Renal cortex interstitium (tissue), 11 donors: Measurements from ENCODE around the gene BIRC3. TPM values are rescaled to one million over a fixed set of nuclear protein-coding genes. Genes with fewer than 3 reads are reported as not detected.
"Not testable (repeated sequence)": the region's sequence is repeated elsewhere in the genome, so short reads cannot be mapped to it uniquely, and the experiment has no call there.

Source experiments
- DNase-seq, 11 donors: peaks; one replicate each; pipeline ENCODE4 v3.0.0-alpha.2; 2013; ENCODE audit warnings: low read depth in 9 of 11, low spot score in 4 of 11; ENCODE audit errors: extremely low read depth in 1 of 11
- polyA plus RNA-seq, 3 donors: library from polyadenylated mRNA; unstranded; fragments of 120-200 nt; gene quantifications; one replicate each; pipeline ENCODE4 v1.2.1, GENCODE V29; 2013; ENCODE audit not compliant: insufficient read length in 3 of 3

BIRC3 gene
- polyA plus RNA-seq, 3 donors = 0.92 to 2.6 (median 1.1) TPM

DNA sequence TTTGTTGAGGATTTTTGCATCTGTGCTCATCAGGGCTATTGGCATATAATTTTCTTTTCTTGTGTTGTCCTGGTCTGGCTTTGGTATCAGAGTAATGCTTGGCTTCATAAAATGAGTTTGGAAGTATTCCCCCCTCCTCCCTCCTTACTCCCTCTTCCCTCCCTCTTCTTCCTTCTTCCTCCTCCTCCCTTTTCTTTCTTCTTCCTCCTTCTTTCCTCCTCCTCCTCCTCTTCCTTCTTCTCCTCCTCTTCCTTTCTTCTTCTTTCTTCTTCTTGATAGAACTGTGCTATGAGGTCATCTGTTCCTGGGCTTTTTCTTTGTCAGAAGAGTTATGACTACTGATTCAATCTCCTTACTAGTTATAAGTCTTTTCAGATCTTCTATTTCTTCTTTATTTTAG, 39.8 kb downstream of the BIRC3 start:
- DNase-seq = no peak

DNA sequence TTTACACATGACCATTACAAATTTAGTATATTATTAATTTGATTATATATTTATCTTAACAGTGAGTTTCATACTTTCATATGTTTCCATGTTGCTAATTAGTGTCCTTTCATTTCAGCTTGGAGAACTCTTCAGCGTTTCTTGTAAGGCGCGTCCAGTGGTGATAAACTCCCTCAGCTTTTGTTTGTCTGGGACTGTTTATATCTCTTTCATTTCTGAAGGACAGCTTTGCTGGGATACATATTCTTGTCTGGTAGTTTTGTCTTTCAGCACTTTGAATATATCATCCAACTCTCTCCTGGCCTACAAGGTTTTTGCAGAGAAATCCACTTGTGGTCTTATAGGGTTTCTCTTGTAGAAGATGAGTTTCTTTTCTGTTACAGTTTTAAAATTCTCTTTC, 42.1 kb downstream of the BIRC3 start:
- DNase-seq = no peak

GRCh38 chr11:102360681-102361080, 43.4 kb downstream of the BIRC3 start:
- no peak for DNase-seq

- no peak for DNase-seq
These were observed 44.1 kb downstream of the BIRC3 start for GRCh38 chr11:102361086-102362031.

DNA sequence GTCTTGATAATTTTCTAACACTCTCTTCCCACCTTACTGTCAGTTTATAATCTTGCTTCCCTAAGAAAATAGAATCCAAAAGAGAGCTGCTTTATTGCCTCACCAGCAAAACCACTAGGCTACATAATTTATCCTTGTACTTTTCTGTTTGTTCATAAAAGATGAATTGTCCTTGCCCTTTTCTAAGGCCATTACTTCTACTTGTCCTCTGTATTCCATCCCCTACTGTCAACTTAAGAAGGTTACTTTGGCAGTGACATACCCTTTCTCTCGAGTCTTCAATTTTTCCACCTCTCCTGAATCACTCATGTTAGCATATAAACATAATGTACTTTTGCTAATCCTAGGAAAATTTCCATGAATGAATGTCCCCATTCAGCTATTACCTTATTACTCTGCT, 47.7 kb downstream of the BIRC3 start:
- no peak for DNase-seq

- no peak for DNase-seq
These were observed 50.1 kb downstream of the BIRC3 start for GRCh38 chr11:102367364-102367763.

DNA sequence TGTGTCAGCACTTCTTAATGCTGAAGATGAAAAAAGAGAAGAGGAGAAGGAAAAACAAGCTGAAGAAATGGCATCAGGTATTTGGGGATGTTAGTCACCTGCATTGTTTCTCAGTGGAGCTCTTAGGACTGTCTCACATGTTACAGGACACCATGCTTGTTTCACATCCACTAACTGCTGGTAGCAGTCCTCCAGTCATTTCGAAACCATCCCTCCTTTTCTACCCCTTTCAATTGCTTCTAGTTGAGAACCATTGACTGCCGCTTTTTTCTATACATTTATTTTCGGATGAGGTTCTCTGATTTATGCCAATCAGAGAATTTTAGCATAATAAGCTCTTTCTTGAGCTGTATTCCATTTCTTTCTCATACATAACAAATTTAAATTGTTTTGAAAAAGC, 51.2 kb downstream of the BIRC3 start:
- no peak for DNase-seq

GRCh38 chr11:102374633-102375424, 57.5 kb downstream of the BIRC3 start:
- not testable (repeated sequence) for DNase-seq

- no peak for DNase-seq
These were observed 58.6 kb downstream of the BIRC3 start for GRCh38 chr11:102375720-102376399.

DNA sequence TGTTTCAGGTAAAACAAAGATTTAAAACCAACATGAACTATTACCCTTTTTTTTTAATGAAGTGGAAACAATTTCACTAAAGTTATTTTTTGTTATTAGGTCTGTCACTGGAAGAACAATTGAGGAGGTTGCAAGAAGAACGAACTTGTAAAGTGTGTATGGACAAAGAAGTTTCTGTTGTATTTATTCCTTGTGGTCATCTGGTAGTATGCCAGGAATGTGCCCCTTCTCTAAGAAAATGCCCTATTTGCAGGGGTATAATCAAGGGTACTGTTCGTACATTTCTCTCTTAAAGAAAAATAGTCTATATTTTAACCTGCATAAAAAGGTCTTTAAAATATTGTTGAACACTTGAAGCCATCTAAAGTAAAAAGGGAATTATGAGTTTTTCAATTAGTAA, 60.6 kb downstream of the BIRC3 start:
- no peak for DNase-seq

- DNase-seq = no peak
These were observed 61.5 kb downstream of the BIRC3 start for GRCh38 chr11:102378818-102379217.

DNA sequence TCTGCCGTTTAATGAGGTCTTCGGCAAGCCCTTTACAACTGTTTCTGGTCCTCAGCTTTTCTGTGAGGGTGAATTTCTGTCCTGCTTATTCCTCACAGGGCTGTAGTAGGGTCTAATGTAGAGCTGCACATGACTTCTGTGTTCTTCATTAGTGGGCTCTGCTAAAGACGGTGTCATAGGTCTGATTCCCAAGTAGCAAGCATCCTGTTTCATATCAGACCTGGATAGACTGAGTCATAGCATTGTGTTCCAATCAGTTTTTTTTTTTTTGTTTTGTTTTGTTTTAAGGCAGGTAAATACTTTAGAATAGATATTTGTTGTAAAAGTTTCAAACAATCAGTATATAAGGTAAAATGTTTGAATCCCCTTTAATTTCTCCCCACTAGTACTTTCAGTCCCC, 65.1 kb downstream of the BIRC3 start:
- no peak for DNase-seq

DNA sequence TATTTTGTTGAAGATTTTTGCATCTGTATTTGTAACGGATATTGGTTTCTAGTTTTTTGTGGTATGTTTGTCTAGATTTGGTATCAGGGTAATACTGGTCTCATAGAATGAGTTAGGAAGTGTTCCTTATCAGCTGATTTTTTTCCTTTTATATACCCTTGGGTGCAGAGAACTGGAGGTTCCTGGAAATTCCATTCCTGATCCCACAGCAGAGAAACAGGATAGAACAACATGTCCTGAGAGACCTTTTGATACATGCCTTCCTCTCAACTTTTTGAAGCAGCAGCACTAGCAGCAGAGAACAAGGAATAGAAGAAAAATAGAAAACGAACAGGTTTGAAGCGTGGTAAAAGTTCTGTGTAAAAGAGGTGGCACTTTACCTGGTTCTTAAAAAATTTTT, 66.6 kb downstream of the BIRC3 start:
- no peak for DNase-seq

DNA sequence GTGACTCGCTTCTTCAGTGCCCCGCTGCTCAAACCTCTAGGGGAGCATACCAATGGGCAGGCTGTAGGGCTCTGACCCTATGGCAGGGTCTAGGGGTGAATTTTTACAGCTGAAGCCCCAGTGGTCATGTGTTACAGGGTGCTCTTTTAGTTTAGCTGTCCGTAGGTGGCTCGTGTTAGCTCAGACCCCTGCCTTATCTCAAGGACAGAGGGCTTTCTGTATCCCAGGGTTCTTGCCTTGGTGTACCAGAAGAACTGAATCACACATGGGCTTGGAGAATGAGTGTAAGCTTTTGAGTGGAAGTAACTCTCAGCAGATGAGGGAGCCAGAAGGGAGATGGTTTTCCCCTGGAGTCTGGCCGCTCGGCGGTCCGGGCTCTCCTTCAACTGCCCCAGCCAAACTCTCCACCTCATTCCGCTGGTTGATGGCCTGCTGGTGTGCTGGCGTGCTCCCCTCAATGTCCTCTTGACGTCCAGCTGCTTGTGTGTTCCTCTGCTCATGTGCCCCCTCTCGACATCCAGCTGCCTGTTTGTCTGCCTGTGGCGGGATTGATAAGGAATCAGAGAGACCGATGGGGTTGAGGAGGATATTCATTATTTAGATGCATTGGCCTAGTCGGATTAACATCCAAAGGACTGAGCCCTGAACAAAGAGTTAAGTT, 67.3 kb downstream of the BIRC3 start:
- no peak for DNase-seq

- peak in 2 of 11 donors; percentile 21 to 23 for DNase-seq
These were observed 68.1 kb downstream of the BIRC3 start for GRCh38 chr11:102385085-102386007.

GRCh38 chr11:102386136-102386734, 69.0 kb downstream of the BIRC3 start:
- no peak for DNase-seq

DNA sequence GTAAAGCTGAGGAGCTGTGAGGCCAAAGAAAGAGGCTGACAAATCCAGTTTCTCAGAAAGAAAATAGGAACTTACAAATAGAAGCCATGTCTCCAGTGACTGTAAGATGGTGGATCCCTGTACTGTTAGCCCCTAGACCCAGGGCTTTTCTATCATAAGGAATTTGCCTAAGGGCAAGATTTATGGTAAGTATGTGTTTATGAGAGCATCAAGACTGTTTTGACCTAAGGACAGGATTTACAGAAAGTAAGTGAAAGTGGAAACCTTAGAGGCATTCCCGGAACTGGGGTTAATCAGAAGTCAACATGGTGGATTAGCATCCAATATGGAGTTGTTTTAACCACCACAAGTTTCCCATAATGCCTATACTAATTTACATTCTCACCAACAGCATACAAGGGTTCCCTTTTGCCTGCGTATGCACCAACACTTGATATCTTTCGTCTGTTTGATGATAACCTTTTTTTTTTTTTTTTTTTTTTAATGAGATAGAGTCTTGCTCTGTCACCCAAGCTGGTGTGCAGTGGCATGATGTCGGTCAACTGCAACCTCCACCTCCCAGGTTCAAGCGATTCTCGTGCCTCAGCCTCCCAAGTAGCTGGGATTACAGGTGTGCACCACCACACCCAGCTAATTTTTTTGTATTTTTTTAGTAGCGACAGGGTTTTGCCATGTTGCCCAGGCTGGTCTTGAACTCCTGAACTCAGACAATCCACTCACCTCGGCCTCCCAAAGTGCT, 69.9 kb downstream of the BIRC3 start:
- DNase-seq = no peak
